NCI-H1092 (cell line): Measurements from ENCODE around the gene ARHGEF18.
"Not testable (repeated sequence)": the region's sequence is repeated elsewhere in the genome, so short reads cannot be mapped to it uniquely, and the experiment has no call there.

Experiments used
- DNase-seq: peaks from one replicate; lab custom pipeline; 2025; lab: John Stamatoyannopoulos, UW

The ARHGEF18 gene

GRCh38 chr19:7349231-7349591, 474 bp downstream of the ARHGEF18 start:
- no peak for DNase-seq

GRCh38 chr19:7349961-7350711, 1.4 kb downstream of the ARHGEF18 start:
- DNase-seq = no peak

DNA sequence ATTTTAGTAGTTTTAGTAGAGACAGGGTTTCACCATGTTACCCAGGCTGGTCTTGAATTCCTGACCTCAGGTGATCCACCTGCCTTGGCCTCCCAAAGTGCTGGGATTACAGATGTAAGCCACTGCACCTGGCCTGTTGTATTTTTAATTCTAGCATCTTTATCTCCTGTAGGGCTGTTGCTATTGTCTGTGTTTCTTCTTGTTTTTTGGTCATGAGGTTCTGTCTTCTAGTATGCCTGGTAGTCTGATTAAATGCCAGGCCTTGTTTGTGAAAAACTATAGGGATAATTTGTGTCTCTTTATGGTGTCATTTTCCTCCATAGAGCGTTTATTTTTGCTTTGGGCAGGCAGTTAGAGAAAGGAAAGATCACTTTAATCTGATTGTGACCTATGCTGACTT, 3.1 kb downstream of the ARHGEF18 start:
- no peak for DNase-seq

GRCh38 chr19:7355151-7355820, 6.5 kb downstream of the ARHGEF18 start:
- no peak for DNase-seq

- DNase-seq = no peak
These were observed 7.1 kb downstream of the ARHGEF18 start for GRCh38 chr19:7355871-7356270.

DNA sequence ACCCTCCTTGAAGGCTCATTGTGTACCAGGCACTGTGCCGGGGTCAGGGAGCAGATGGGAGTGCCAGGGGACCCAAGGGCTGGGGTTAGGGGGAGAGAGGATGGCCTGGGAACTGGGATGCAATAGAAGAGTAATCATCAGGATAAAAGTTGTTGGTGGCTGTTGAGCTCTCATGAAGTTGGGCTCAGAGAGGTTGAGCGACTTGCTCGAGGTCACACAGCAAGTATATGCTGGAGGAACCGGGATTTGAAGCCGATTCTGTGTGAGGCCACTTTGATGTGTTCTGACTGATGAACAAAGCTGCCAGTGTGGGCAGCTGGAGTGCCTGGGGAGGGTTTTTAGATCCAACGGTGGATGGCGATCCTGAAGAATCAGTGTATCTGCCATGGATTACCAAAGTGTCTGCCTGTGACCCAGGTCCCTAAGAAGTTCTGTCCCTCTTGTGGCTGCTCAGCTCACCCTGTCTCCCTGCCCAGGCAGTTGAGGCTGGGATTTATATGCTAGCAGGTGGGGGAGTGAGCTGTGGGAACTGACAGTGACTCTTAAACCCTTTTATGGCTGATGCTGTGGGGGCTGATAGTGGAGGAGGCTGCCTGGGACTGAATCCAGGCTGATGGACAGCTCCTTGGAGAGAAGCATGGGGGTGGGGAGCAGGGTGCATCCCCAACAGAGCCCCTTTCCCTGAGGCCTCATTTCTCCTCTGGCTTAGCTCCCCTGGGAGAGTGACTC, 8.3 kb downstream of the ARHGEF18 start:
- DNase-seq = no peak

GRCh38 chr19:7358102-7358597, 9.4 kb downstream of the ARHGEF18 start:
- no peak for DNase-seq

- DNase-seq = no peak
These were observed 11.8 kb downstream of the ARHGEF18 start for GRCh38 chr19:7360393-7360984.

DNA sequence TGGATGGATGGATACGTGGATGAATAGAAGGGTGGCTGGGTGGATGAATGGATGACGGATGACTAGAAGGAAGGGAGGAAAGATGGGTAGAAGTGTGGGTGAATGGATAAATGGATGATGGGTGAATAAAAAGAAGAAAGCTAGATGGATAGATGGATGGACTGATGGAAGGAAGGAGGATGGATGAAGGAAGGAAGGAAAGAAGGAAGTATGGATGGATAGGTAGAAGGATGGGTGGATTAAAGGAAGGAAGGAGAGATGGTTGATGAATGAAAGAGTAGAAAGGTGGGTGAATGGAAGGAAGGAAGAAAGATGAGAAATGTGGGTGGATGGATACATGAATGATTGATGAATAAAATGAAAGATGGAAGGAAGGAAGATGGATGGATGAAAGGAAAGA, 14.5 kb downstream of the ARHGEF18 start:
- DNase-seq = no peak

- no peak for DNase-seq
These were observed 18.1 kb downstream of the ARHGEF18 start for GRCh38 chr19:7366701-7367420.

DNA sequence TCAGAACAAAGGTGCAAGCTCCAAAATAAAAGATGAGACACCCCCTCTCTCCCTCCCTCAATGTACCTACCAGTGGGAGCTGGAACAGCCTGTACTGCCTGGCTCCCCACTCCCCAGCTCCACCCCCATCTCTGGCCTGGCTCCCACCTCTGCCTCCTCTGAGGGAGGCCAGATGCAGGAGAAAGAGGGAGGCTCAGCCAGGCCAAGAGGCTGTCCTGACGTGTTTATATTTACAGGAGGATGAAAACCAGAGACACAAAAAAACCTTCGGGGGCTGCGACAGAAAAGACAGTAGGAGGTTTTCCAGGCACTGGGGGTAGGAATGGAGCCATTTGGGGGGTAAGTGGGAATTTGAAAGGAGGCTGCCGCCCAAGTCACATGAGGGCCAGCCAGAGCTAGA, 19.7 kb downstream of the ARHGEF18 start:
- no peak for DNase-seq

DNA sequence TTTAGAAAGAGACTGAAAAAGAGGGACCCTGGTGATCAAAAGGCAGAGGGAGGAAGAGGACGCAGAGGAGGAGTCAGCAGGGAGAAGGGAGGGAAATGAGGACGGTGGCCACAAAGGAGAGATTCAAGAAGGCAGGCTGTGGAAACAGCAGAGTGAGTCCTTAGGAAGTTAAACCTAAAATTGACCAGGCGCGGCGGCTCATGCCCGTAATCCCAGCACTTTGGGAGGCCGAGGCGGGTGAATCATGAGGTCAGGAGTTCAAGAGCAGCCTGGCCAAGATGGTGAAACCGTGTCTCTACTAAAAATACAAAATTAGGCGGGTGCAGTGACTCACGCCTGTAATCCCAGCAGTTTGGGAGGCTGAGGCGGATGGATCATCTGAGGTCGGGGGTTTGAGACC, 20.1 kb downstream of the ARHGEF18 start:
- DNase-seq = not testable (repeated sequence)

DNA sequence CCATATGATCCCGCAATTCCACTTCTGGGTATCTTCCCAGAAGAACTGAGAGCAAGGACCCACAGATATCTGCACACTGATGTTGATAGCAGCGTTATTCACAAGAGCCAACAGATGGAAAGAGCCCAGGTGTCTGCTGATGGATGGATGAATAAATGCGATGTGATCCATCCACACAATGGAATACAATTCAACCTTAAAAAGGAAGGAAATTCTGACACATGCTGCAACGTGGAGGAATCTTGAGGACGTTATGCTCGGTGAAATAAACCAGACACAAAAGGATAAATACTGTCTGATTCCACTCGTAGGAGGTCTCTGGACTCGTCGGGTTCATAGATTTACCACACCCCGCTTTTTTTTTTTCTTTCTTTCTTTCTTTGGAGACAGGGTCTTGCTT, 21.8 kb downstream of the ARHGEF18 start:
- DNase-seq = no peak

DNA sequence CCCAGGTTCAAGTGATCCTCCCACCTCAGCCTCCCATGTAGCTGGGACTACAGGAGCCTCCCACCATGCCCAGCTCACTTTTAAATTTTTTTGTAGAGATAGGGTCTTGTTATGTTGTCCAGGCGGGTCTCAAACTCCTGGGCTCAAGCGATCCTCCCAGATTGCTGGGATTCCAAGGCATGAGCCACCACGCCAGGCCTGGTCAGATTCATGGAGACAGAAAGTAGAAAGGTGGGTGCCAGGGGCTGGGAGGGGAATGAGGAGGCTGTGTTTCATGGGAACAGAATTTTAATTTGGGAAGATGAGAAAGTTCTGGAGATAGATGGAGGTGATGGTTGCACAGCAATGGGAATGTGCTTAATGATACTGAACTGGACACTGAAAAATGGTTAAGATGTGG, 22.3 kb downstream of the ARHGEF18 start:
- no peak for DNase-seq

DNA sequence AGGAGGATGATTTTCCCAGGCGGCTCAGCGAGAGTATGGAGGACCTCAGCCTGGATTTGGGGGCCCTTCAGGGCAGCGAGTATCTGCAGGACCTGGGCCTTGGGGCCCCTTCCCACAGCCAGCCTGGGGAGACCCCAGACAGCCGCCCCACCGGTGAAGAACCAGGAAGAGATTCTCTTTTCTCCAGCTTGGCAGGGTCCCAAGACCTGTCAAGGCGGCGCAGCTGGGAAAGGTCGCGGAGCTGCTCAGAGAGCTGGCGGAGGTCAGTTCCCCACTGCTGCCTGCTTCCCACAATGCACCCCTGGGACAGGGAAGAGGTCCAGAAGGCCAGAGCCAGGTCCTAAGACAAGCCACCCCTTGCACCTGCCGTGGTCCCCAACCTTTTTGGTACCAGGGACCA, 24.1 kb downstream of the ARHGEF18 start:
- no peak for DNase-seq

DNA sequence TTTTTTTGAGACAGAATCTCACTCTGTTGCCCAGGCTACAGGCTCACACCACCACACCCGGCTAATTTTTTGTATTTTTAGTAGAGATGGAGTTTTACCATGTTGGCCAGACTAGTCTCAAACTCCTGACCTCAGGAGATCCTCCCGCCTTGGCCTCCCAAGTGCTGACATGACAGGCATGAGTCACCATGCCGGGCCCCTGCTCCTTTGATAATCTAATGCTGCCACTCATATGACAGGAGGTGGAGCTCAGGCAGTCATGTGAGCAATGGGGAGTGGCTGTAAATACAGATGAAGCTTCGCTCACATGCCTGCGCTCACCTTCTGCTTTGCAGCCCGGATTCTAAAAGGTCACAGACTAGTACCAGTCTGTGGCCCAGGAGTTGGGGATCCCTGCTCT, 25.1 kb downstream of the ARHGEF18 start:
- DNase-seq = no peak

DNA sequence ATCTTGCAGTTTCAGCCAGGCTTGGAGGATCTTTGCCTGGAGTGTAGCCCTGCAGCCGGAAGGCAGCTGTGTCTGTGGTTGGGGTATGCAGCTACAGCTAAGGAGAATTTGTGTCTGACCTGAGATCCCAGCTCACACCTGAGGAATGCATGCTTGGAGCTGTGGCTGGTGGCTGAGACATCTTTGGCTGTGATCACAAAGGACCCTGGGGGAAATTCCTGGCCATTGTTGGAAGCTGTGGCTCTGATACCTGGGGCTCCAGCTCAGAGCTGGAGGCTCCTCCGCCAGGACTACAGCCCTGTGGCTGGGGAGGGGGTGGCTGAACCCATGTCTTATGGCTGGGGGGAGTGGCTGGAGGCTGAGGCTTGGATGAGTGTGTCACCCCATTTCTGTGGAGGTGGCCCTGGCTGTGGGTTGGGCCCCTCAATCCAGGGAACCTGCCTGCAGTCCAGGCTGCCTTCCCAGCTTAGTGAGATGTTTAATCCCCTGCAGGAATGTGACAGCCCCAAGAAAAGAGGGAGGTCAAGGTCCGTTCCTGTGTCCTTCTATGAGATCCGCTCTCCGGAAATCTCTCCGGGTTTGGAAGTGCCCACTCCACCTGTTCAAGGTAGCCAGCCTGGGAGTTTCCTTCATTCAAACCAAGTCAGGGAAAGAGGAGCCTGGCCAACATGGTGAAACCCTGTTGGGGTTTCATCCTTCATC, 27.6 kb downstream of the ARHGEF18 start:
- DNase-seq = no peak

DNA sequence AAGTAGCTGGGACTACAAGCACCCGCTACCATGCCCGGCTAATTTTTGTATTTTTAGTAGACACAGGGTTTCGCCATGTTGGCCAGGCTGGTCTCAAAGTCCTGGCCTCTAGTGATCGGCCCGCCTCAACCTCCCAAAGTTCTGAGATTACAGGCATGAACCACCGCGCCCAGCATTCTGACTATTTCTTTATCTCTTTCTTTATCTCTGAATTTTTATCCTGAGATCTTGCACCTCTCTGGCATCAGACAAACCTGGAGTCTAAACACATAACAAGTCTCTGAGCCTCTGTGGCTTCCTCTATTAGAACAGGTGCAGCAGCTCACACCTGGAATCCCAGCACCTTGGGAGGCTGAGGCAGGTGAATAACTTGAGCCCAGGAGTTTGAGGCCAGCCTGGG, 28.5 kb downstream of the ARHGEF18 start:
- no peak for DNase-seq

DNA sequence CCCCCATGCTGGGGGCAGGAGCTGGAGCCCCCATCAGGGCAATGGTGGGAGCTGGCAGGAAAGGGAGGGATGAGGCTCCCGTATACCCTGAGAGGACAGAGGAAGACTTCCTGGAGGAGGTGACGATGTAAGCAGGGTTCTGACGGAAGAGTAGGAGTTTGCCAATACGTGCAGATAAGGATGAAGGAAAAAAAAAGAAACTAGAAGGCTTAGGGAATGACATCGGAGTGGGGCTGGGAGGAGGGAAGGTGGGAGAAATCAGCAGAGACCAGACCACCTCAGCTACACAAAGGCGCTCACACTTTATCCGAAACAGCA, 32.3 kb downstream of the ARHGEF18 start:
- no peak for DNase-seq

DNA sequence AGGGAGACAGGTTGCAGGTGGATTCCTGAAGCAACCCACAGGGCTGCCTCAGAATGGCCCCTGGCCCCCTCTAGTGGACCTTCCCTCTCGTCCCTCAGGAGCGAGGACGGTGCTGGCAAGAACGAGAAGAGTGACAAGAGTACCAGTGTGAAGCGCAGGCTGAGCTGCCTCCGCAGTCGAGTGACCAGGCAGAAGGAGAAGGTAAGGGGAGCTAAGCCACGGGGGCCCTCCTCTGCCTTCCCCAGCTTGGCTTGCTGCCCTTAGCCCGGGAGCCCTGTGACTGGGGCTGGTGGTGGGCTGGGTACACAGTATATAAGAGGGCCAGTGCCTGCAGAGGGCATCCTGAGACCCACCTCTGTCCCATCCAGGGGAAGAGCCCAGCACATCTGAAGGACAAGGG, 34.0 kb downstream of the ARHGEF18 start:
- DNase-seq = no peak

GRCh38 chr19:7383284-7383683, 34.5 kb downstream of the ARHGEF18 start:
- no peak for DNase-seq

DNA sequence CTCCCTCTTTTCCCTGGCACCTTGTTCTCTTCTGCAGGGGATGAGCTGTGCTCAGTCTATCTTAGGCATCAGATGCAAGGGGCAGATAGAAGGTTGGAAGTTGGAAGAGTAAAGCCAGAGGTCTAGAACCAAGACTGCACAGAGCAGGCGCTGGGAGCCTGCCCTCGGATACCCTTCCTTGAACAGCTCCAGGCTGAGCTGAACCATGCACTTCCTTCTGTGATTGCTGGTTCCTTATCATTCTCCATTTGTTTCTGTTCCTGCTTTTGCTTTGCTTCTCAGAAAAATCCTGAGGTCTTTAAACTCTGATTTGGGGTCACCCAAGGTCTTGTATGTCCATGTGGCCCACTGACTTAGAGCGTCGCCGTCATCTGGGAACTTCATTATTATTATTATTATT, 36.3 kb downstream of the ARHGEF18 start:
- no peak for DNase-seq
